GM12873 (cell line): ENCODE measurements around the gene TTLL3.

ENCODE experiments used
- CTCF ChIP-seq: IDR thresholded peaks from 2 replicates; pipeline ENCODE4 v1.5.1; 2012; ENCODE audit warnings: low read depth, mild to moderate bottlenecking, moderate library complexity, low read length, control low read depth; ENCODE audit not compliant: insufficient read depth; ENCODE audit errors: missing control alignments

TTLL3 gene

GRCh38 chr3:9797196-9797945 lies 12.7 kb upstream of the TTLL3 start:
- no peak for TF ChIP-seq CTCF

- TF ChIP-seq CTCF: peak; percentile 36
Observed at GRCh38 chr3:9800529-9800928, 9.5 kb upstream of the TTLL3 start.

- TF ChIP-seq CTCF: no peak
Observed at GRCh38 chr3:9803494-9803893, 6.6 kb upstream of the TTLL3 start.

GRCh38 chr3:9804996-9805395 lies 5.1 kb upstream of the TTLL3 start:
- TF ChIP-seq CTCF: no peak

GRCh38 chr3:9806137-9806536 lies 3.9 kb upstream of the TTLL3 start:
- TF ChIP-seq CTCF: no peak

- TF ChIP-seq CTCF: no peak
Observed at GRCh38 chr3:9806688-9807589, 3.1 kb upstream of the TTLL3 start.

- TF ChIP-seq CTCF: no peak
Observed at GRCh38 chr3:9807981-9808344, 2.1 kb upstream of the TTLL3 start.
